HCT116 (cell line): ENCODE measurements around the gene DLG2. TPM values are rescaled to one million over a fixed set of nuclear protein-coding genes. Genes with fewer than 3 reads are reported as not detected.

ENCODE experiments used
- ATAC-seq: fragments of 200-7000 bp; cut with Tn5 transposase; 2 replicates; pipeline ENCODE4 v1.9.1; 2020; ENCODE audit warnings: mild to moderate bottlenecking, moderate library complexity
- BruUV-seq: library from RNA; stranded (reverse); fragments of 400-500 nt; replicated peaks from 2 replicates; lab custom pipeline; 2021; lab: Mats Ljungman, UMichigan
- CTCF ChIA-PET: fragments of 300-600 bp; sonication (Branson Sonifier 250); formaldehyde crosslinking; loops from one replicate; lab custom pipeline; 2021; ENCODE audit warnings: antibody characterized with exemption; lab: Charles Lee
- POLR2A ChIA-PET: fragments of 300-600, 350-600 bp; sonication (Branson Sonifier 250); formaldehyde crosslinking; loops from one replicate; lab custom pipeline; 2021; ENCODE audit warnings: antibody characterized with exemption; lab: Charles Lee
- RAD21 ChIA-PET, 2 experiments: fragments of 300-600 bp; sonication (Branson Sonifier 250); formaldehyde crosslinking; loops; one replicate each; lab custom pipeline; 2023; ENCODE audit warnings: low total read pairs in 2 of 2; ENCODE audit not compliant: uncharacterized antibody in 2 of 2, unreplicated experiment in 2 of 2, low non-redundant PET in 1 of 2; lab: Charles Lee
- DNase-seq: peaks from one replicate; pipeline ENCODE4 v3.0.0-alpha.2; 2010; ENCODE audit warnings: low read depth, low spot score
- H2AFZ ChIP-seq: fragments of 200-600 bp; shearing (Covaris generic), sonication (generic); 2 replicates; pipeline ENCODE4 v1.6.1; 2017; ENCODE audit warnings: low read depth, mixed run types, mixed read lengths, antibody characterized with exemption, low read length; ENCODE audit not compliant: poor library complexity, severe bottlenecking
- H3K27ac ChIP-seq: 2 replicates; pipeline ENCODE4 v1.5.1; 2012; ENCODE audit warnings: low read depth, low read length
- H3K27me3 ChIP-seq: fragments of 200-600 bp; sonication (generic); 2 replicates; pipeline ENCODE4 v1.6.1; 2016; ENCODE audit warnings: mixed run types, low read length, mixed read lengths; ENCODE audit not compliant: insufficient read depth
- H3K36me3 ChIP-seq, 2 experiments: fragments of 200-500 bp in 1 of 2; fragments of 200-600 bp in 1 of 2; sonication (Bioruptor generic) in 1 of 2; sonication (generic) in 1 of 2; 2 replicates each; pipeline versions ENCODE4 v1.5.1 to v1.6.1; 2014 to 2016; ENCODE audit warnings: low read length in 2 of 2, inconsistent platforms in 1 of 2, mixed read lengths in 1 of 2, mixed run types in 1 of 2; ENCODE audit not compliant: insufficient read depth in 2 of 2, control insufficient read depth in 1 of 2
- H3K4me1 ChIP-seq, 2 experiments: fragments of 200-600 bp in 1 of 2; sonication (generic) in 1 of 2; 2 replicates each; pipeline versions ENCODE4 v1.5.1 to v1.6.1; 2012 to 2017; ENCODE audit warnings: low read length in 2 of 2, inconsistent platforms in 1 of 2, mild to moderate bottlenecking in 1 of 2, mixed read lengths in 1 of 2, mixed run types in 1 of 2, moderate library complexity in 1 of 2; ENCODE audit not compliant: insufficient read depth in 2 of 2, control insufficient read depth in 1 of 2
- H3K4me2 ChIP-seq: fragments of 200-600 bp; sonication (generic); 2 replicates; pipeline ENCODE4 v1.6.1; 2017; ENCODE audit warnings: mixed run types, low read length, mixed read lengths
- H3K4me3 ChIP-seq, 2 experiments: fragments of 200-600 bp in 1 of 2; sonication (generic) in 1 of 2; replicated peaks in 1 of 2; 2 replicates each; pipeline ENCODE4 v1.5.1; 2011 to 2016; ENCODE audit warnings: low read length in 2 of 2, control low read depth in 1 of 2, low read depth in 1 of 2, mild to moderate bottlenecking in 1 of 2, mixed read lengths in 1 of 2, mixed run types in 1 of 2
- H3K79me2 ChIP-seq: fragments of 200-600 bp; sonication (generic); 2 replicates; pipeline ENCODE4 v1.6.1; 2017; ENCODE audit warnings: mild to moderate bottlenecking, mixed run types, low read length, moderate library complexity, mixed read lengths; ENCODE audit not compliant: insufficient read depth
- H3K9ac ChIP-seq: fragments of 200-600 bp; sonication (generic); 2 replicates; pipeline ENCODE4 v1.6.1; 2016; ENCODE audit warnings: low read length, mixed read lengths
- H3K9me2 ChIP-seq: fragments of 200-600 bp; sonication (generic), shearing (Covaris generic); 2 replicates; pipeline ENCODE4 v1.6.1; 2017; ENCODE audit warnings: mixed run types, mild to moderate bottlenecking, moderate library complexity; ENCODE audit not compliant: insufficient read depth
- H3K9me3 ChIP-seq, 2 experiments: fragments of 200-500 bp in 1 of 2; fragments of 200-600 bp in 1 of 2; sonication (Bioruptor generic) in 1 of 2; sonication (generic) in 1 of 2; 2 replicates each; pipeline ENCODE4 v1.6.1; 2014 to 2017; ENCODE audit warnings: low read length in 2 of 2, mixed read lengths in 2 of 2, inconsistent platforms in 1 of 2, low read depth in 1 of 2, mild to moderate bottlenecking in 1 of 2, mixed run types in 1 of 2, moderate library complexity in 1 of 2; ENCODE audit not compliant: control insufficient read depth in 1 of 2, insufficient read depth in 1 of 2
- H4K20me1 ChIP-seq: fragments of 200-600 bp; sonication (generic), shearing (Covaris generic); 2 replicates; pipeline ENCODE4 v1.6.1; 2017; ENCODE audit warnings: mixed run types, mild to moderate bottlenecking, moderate library complexity; ENCODE audit not compliant: insufficient read depth
- EGR1 ChIP-seq: IDR thresholded peaks from 2 replicates; pipeline ENCODE4 v1.6.1; 2012; ENCODE audit warnings: low read depth
- ELF1 ChIP-seq: IDR thresholded peaks from 2 replicates; pipeline ENCODE4 v1.6.1; 2012; ENCODE audit warnings: low read depth, borderline replicate concordance
- EZH2 ChIP-seq: fragments of 200-600 bp; sonication (generic); IDR thresholded peaks from 2 replicates; pipeline ENCODE4 v1.6.1; 2017; ENCODE audit warnings: antibody characterized with exemption, mixed run types
- EZH2phosphoT487 ChIP-seq: fragments of 200-600 bp; IDR thresholded peaks from 2 replicates; pipeline ENCODE4 v1.6.1; 2018; ENCODE audit warnings: antibody characterized with exemption, borderline replicate concordance
- FOSL1 ChIP-seq: IDR thresholded peaks from 2 replicates; pipeline ENCODE4 v1.6.1; 2012; ENCODE audit warnings: low read depth
- JUND ChIP-seq: IDR thresholded peaks from 2 replicates; pipeline ENCODE4 v1.6.1; 2012
- POLR2A ChIP-seq: IDR thresholded peaks from 2 replicates; pipeline ENCODE4 v1.7.0; 2011; ENCODE audit warnings: borderline replicate concordance; ENCODE audit not compliant: insufficient read depth, insufficient read length; ENCODE audit errors: extremely low read depth
- POLR2AphosphoS5 ChIP-seq: IDR thresholded peaks from 2 replicates; pipeline ENCODE4 v1.6.1; 2011; ENCODE audit warnings: mild to moderate bottlenecking, low read depth, low read length, moderate library complexity
- RAD21 ChIP-seq: IDR thresholded peaks from 2 replicates; pipeline ENCODE4 v1.6.1; 2012; ENCODE audit warnings: low read depth, mild to moderate bottlenecking
- SIN3A ChIP-seq: IDR thresholded peaks from 2 replicates; pipeline ENCODE4 v1.6.1; 2012; ENCODE audit warnings: low read depth
- SRF ChIP-seq: IDR thresholded peaks from 2 replicates; pipeline ENCODE4 v1.6.1; 2012; ENCODE audit warnings: low read depth
- TCF7L2 ChIP-seq: IDR thresholded peaks from 2 replicates; pipeline ENCODE4 v1.7.0; 2011; ENCODE audit warnings: borderline replicate concordance, inconsistent platforms; ENCODE audit not compliant: insufficient read depth, insufficient read length; ENCODE audit errors: extremely low read depth
- YY1 ChIP-seq: IDR thresholded peaks from 2 replicates; pipeline ENCODE4 v1.6.1; 2011; ENCODE audit warnings: low read length, low read depth, moderate library complexity, mild to moderate bottlenecking; ENCODE audit not compliant: insufficient replicate concordance; ENCODE audit errors: extremely low read depth
- ZFX ChIP-seq: fragments of 450-650 bp; IDR thresholded peaks from 2 replicates; pipeline ENCODE4 v1.6.1; 2017
- intact Hi-C: fragments of 100-400 bp; cut with micrococcal nuclease; formaldehyde crosslinking; loops from 2 replicates; pipeline ENCODE4 v1.10.0; 2022
- total RNA-seq: library from RNA; stranded (reverse); gene quantifications from one replicate; pipeline ENCODE4 v1.2.1, GENCODE V29; 2021; ENCODE audit not compliant: unreplicated experiment
- TF ChIP-seq, protein P1 (sequence below): IDR thresholded peaks from 2 replicates; pipeline ENCODE4 v1.6.1; 2012; ENCODE audit warnings: low read depth
- TF ChIP-seq, protein P2 (sequence below): IDR thresholded peaks from 2 replicates; pipeline ENCODE4 v1.6.1; 2012
- TF ChIP-seq, protein P3 (sequence below), 3 experiments: fragments of 200-600 bp in 1 of 3; sonication (generic) in 1 of 3; IDR thresholded peaks in 2 of 3; conservative IDR thresholded peaks in 1 of 3; 2 replicates each; pipeline ENCODE4 v1.5.1; 2012 to 2017; ENCODE audit warnings: low read depth in 2 of 3, low read length in 2 of 3, antibody characterized with exemption in 1 of 3, borderline replicate concordance in 1 of 3, control low read depth in 1 of 3, mild to moderate bottlenecking in 1 of 3, mixed read lengths in 1 of 3, mixed run types in 1 of 3, moderate library complexity in 1 of 3; ENCODE audit not compliant: insufficient read depth in 1 of 3
- TF ChIP-seq, protein P4 (sequence below): IDR thresholded peaks from 2 replicates; pipeline ENCODE4 v1.6.1; 2011; ENCODE audit warnings: mild to moderate bottlenecking, low read length, moderate library complexity; ENCODE audit not compliant: insufficient replicate concordance; ENCODE audit errors: extremely low read depth
- TF ChIP-seq, protein P5 (sequence below): IDR thresholded peaks from 2 replicates; pipeline ENCODE4 v1.6.1; 2012

Gene DLG2
- total RNA-seq, 1 experiment from 2014 or later, result 2.4 TPM

DNA sequence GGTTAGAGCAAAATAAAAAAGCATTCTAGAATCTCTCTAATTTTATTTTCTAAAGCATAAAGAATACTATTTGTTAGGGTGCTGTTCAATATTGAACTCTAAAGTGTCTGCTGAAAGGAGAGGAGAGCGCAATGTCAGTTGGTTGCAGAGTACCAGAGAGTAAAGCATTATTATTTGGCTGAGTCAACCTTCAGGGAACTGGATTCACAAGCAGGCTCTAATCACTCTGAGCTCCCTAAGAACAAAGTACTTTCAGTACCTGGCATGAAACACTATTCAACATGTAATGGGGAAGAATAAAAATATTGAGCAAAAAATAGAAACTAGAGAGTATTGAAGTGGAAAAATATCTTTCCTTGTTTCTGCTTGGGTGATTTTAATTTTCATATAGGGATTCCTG lies 1380.0 kb downstream of the DLG2 start:
- Histone ChIP-seq H3K79me2 (no peaks in the 10 kb centered on the region), H3K27ac (no peak overlapping the region)
- POLR2A ChIA-PET, result no interaction called here

More for the DNA sequence above, 1380.0 kb downstream of the DLG2 start:
- ATAC-seq (no peak), DNase-seq (no peak)
- Histone ChIP-seq H3K36me3 (no peaks in the 10 kb centered on the region), H2AFZ (no peak overlapping the region), H3K9me3 (no peaks in the 10 kb centered on the region), H3K9ac (no peak overlapping the region), H3K4me2 (no peak overlapping the region), H3K27me3 (no peaks in the 10 kb centered on the region), H4K20me1 (no peaks in the 10 kb centered on the region), H3K9me2 (no peaks in the 10 kb centered on the region), H3K4me3 (no peak overlapping the region), H3K4me1 (no peaks in the 10 kb centered on the region)
- TF ChIP-seq, protein P1, sequence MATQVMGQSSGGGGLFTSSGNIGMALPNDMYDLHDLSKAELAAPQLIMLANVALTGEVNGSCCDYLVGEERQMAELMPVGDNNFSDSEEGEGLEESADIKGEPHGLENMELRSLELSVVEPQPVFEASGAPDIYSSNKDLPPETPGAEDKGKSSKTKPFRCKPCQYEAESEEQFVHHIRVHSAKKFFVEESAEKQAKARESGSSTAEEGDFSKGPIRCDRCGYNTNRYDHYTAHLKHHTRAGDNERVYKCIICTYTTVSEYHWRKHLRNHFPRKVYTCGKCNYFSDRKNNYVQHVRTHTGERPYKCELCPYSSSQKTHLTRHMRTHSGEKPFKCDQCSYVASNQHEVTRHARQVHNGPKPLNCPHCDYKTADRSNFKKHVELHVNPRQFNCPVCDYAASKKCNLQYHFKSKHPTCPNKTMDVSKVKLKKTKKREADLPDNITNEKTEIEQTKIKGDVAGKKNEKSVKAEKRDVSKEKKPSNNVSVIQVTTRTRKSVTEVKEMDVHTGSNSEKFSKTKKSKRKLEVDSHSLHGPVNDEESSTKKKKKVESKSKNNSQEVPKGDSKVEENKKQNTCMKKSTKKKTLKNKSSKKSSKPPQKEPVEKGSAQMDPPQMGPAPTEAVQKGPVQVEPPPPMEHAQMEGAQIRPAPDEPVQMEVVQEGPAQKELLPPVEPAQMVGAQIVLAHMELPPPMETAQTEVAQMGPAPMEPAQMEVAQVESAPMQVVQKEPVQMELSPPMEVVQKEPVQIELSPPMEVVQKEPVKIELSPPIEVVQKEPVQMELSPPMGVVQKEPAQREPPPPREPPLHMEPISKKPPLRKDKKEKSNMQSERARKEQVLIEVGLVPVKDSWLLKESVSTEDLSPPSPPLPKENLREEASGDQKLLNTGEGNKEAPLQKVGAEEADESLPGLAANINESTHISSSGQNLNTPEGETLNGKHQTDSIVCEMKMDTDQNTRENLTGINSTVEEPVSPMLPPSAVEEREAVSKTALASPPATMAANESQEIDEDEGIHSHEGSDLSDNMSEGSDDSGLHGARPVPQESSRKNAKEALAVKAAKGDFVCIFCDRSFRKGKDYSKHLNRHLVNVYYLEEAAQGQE, result no peak
- TF ChIP-seq POLR2AphosphoS5 (no peak), EGR1 (no peak), POLR2A (no peak), TCF7L2 (no peak), SIN3A (no peak), JUND (no peak), EZH2phosphoT487 (no peak), SRF (no peak), YY1 (no peak), EZH2 (no peak), RAD21 (no peak), ELF1 (no peak), FOSL1 (no peak), ZFX (no peak)
- TF ChIP-seq, protein P2, sequence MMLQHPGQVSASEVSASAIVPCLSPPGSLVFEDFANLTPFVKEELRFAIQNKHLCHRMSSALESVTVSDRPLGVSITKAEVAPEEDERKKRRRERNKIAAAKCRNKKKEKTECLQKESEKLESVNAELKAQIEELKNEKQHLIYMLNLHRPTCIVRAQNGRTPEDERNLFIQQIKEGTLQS, result no peak
- TF ChIP-seq, protein P3, sequence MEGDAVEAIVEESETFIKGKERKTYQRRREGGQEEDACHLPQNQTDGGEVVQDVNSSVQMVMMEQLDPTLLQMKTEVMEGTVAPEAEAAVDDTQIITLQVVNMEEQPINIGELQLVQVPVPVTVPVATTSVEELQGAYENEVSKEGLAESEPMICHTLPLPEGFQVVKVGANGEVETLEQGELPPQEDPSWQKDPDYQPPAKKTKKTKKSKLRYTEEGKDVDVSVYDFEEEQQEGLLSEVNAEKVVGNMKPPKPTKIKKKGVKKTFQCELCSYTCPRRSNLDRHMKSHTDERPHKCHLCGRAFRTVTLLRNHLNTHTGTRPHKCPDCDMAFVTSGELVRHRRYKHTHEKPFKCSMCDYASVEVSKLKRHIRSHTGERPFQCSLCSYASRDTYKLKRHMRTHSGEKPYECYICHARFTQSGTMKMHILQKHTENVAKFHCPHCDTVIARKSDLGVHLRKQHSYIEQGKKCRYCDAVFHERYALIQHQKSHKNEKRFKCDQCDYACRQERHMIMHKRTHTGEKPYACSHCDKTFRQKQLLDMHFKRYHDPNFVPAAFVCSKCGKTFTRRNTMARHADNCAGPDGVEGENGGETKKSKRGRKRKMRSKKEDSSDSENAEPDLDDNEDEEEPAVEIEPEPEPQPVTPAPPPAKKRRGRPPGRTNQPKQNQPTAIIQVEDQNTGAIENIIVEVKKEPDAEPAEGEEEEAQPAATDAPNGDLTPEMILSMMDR (IDR thresholded peaks at IDR 0.05 in 2 of 3, conservative IDR thresholded peaks at IDR 0.05 in 1 of 3; ENCODE audit: borderline replicate concordance in 1 of 3, insufficient read depth in 1 of 3, low read depth in 2 of 3, low read length in 2 of 3), result no peak
- TF ChIP-seq, protein P4, sequence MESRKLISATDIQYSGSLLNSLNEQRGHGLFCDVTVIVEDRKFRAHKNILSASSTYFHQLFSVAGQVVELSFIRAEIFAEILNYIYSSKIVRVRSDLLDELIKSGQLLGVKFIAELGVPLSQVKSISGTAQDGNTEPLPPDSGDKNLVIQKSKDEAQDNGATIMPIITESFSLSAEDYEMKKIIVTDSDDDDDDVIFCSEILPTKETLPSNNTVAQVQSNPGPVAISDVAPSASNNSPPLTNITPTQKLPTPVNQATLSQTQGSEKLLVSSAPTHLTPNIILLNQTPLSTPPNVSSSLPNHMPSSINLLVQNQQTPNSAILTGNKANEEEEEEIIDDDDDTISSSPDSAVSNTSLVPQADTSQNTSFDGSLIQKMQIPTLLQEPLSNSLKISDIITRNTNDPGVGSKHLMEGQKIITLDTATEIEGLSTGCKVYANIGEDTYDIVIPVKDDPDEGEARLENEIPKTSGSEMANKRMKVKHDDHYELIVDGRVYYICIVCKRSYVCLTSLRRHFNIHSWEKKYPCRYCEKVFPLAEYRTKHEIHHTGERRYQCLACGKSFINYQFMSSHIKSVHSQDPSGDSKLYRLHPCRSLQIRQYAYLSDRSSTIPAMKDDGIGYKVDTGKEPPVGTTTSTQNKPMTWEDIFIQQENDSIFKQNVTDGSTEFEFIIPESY, result no peak
- TF ChIP-seq, protein P5, sequence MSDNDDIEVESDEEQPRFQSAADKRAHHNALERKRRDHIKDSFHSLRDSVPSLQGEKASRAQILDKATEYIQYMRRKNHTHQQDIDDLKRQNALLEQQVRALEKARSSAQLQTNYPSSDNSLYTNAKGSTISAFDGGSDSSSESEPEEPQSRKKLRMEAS, result no peak
- RAD21 ChIA-PET, result no interaction called here
- intact Hi-C loops, result no loop called here
- BruUV-seq, result no TSS peak
- CTCF ChIA-PET, result no interaction called here
